OCI-LY7 (cell line): ENCODE results near the gene GAL.

Experiments used
- EZH2phosphoT487 ChIP-seq: fragments of 200-600 bp; sonication (generic); IDR thresholded peaks from 2 replicates; pipeline ENCODE4 v1.6.1; 2018; ENCODE audit warnings: low read depth, borderline replicate concordance, mild to moderate bottlenecking, mixed run types, antibody characterized with exemption, low read length, moderate library complexity, mixed read lengths
- TF ChIP-seq, protein P1 (sequence below): fragments of 200-600 bp; sonication (generic); conservative IDR thresholded peaks from 2 replicates; pipeline ENCODE4 v1.5.1; 2014; ENCODE audit warnings: mild to moderate bottlenecking, antibody characterized with exemption, low read length, moderate library complexity, mixed read lengths

DNA sequence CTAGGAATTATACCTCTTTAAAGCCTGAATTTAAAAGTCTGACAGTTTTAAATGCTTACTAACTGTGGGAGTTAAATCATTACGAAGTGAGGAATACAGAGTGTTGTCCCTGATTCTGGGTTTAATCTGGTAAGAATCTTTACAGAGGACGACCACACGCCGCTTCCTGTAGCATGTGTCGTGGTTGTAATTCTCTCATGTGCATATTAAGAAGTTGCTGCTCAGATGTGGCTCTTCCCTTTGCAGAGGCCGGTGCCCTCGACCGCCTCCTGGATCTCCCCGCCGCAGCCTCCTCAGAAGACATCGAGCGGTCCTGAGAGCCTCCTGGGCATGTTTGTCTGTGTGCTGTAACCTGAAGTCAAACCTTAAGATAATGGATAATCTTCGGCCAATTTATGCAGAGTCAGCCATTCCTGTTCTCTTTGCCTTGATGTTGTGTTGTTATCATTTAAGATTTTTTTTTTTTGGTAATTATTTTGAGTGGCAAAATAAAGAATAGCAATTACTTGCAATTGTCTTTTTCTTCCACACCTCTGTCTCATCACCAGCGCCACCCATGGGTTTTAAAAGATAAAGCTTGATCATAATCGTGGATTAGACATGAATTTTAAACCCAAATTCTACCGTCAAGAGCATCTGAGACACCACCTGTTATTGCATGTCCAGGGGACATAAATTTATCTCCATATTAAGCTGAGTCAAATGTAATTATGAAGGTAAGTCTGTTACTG lies 6.5 kb downstream of the GAL start:
- TF ChIP-seq, protein P1, sequence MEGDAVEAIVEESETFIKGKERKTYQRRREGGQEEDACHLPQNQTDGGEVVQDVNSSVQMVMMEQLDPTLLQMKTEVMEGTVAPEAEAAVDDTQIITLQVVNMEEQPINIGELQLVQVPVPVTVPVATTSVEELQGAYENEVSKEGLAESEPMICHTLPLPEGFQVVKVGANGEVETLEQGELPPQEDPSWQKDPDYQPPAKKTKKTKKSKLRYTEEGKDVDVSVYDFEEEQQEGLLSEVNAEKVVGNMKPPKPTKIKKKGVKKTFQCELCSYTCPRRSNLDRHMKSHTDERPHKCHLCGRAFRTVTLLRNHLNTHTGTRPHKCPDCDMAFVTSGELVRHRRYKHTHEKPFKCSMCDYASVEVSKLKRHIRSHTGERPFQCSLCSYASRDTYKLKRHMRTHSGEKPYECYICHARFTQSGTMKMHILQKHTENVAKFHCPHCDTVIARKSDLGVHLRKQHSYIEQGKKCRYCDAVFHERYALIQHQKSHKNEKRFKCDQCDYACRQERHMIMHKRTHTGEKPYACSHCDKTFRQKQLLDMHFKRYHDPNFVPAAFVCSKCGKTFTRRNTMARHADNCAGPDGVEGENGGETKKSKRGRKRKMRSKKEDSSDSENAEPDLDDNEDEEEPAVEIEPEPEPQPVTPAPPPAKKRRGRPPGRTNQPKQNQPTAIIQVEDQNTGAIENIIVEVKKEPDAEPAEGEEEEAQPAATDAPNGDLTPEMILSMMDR = peak; percentile 62
- no peak for TF ChIP-seq EZH2phosphoT487
